HCT116 (cell line): ENCODE measurements around the gene UTP14A. TPM values are rescaled to one million over a fixed set of nuclear protein-coding genes. Genes with fewer than 3 reads are reported as not detected.

ENCODE experiments used
- ATAC-seq: fragments of 200-7000 bp; cut with Tn5 transposase; 2 replicates; pipeline ENCODE4 v1.9.1; 2020; ENCODE audit warnings: mild to moderate bottlenecking, moderate library complexity
- BruUV-seq: library from RNA; stranded (reverse); fragments of 400-500 nt; replicated peaks from 2 replicates; lab custom pipeline; 2021; lab: Mats Ljungman, UMichigan
- CTCF ChIA-PET: fragments of 300-600 bp; sonication (Branson Sonifier 250); formaldehyde crosslinking; loops from one replicate; lab custom pipeline; 2021; ENCODE audit warnings: antibody characterized with exemption; lab: Charles Lee
- POLR2A ChIA-PET: fragments of 300-600, 350-600 bp; sonication (Branson Sonifier 250); formaldehyde crosslinking; loops from one replicate; lab custom pipeline; 2021; ENCODE audit warnings: antibody characterized with exemption; lab: Charles Lee
- RAD21 ChIA-PET, 2 experiments: fragments of 300-600 bp; sonication (Branson Sonifier 250); formaldehyde crosslinking; loops; one replicate each; lab custom pipeline; 2023; ENCODE audit warnings: low total read pairs in 2 of 2; ENCODE audit not compliant: uncharacterized antibody in 2 of 2, unreplicated experiment in 2 of 2, low non-redundant PET in 1 of 2; lab: Charles Lee
- DNase-seq: peaks from one replicate; pipeline ENCODE4 v3.0.0-alpha.2; 2010; ENCODE audit warnings: low read depth, low spot score
- H2AFZ ChIP-seq: fragments of 200-600 bp; shearing (Covaris generic), sonication (generic); 2 replicates; pipeline ENCODE4 v1.6.1; 2017; ENCODE audit warnings: low read depth, mixed run types, mixed read lengths, antibody characterized with exemption, low read length; ENCODE audit not compliant: poor library complexity, severe bottlenecking
- H3K27ac ChIP-seq: 2 replicates; pipeline ENCODE4 v1.5.1; 2012; ENCODE audit warnings: low read depth, low read length
- H3K27me3 ChIP-seq: fragments of 200-600 bp; sonication (generic); 2 replicates; pipeline ENCODE4 v1.6.1; 2016; ENCODE audit warnings: mixed run types, low read length, mixed read lengths; ENCODE audit not compliant: insufficient read depth
- H3K36me3 ChIP-seq, 2 experiments: fragments of 200-500 bp in 1 of 2; fragments of 200-600 bp in 1 of 2; sonication (Bioruptor generic) in 1 of 2; sonication (generic) in 1 of 2; 2 replicates each; pipeline versions ENCODE4 v1.5.1 to v1.6.1; 2014 to 2016; ENCODE audit warnings: low read length in 2 of 2, inconsistent platforms in 1 of 2, mixed read lengths in 1 of 2, mixed run types in 1 of 2; ENCODE audit not compliant: insufficient read depth in 2 of 2, control insufficient read depth in 1 of 2
- H3K4me1 ChIP-seq, 2 experiments: fragments of 200-600 bp in 1 of 2; sonication (generic) in 1 of 2; 2 replicates each; pipeline versions ENCODE4 v1.5.1 to v1.6.1; 2012 to 2017; ENCODE audit warnings: low read length in 2 of 2, inconsistent platforms in 1 of 2, mild to moderate bottlenecking in 1 of 2, mixed read lengths in 1 of 2, mixed run types in 1 of 2, moderate library complexity in 1 of 2; ENCODE audit not compliant: insufficient read depth in 2 of 2, control insufficient read depth in 1 of 2
- H3K4me2 ChIP-seq: fragments of 200-600 bp; sonication (generic); 2 replicates; pipeline ENCODE4 v1.6.1; 2017; ENCODE audit warnings: mixed run types, low read length, mixed read lengths
- H3K4me3 ChIP-seq, 2 experiments: fragments of 200-600 bp in 1 of 2; sonication (generic) in 1 of 2; replicated peaks in 1 of 2; 2 replicates each; pipeline ENCODE4 v1.5.1; 2011 to 2016; ENCODE audit warnings: low read length in 2 of 2, control low read depth in 1 of 2, low read depth in 1 of 2, mild to moderate bottlenecking in 1 of 2, mixed read lengths in 1 of 2, mixed run types in 1 of 2
- H3K79me2 ChIP-seq: fragments of 200-600 bp; sonication (generic); 2 replicates; pipeline ENCODE4 v1.6.1; 2017; ENCODE audit warnings: mild to moderate bottlenecking, mixed run types, low read length, moderate library complexity, mixed read lengths; ENCODE audit not compliant: insufficient read depth
- H3K9ac ChIP-seq: fragments of 200-600 bp; sonication (generic); 2 replicates; pipeline ENCODE4 v1.6.1; 2016; ENCODE audit warnings: low read length, mixed read lengths
- H3K9me2 ChIP-seq: fragments of 200-600 bp; sonication (generic), shearing (Covaris generic); 2 replicates; pipeline ENCODE4 v1.6.1; 2017; ENCODE audit warnings: mixed run types, mild to moderate bottlenecking, moderate library complexity; ENCODE audit not compliant: insufficient read depth
- H3K9me3 ChIP-seq, 2 experiments: fragments of 200-500 bp in 1 of 2; fragments of 200-600 bp in 1 of 2; sonication (Bioruptor generic) in 1 of 2; sonication (generic) in 1 of 2; 2 replicates each; pipeline ENCODE4 v1.6.1; 2014 to 2017; ENCODE audit warnings: low read length in 2 of 2, mixed read lengths in 2 of 2, inconsistent platforms in 1 of 2, low read depth in 1 of 2, mild to moderate bottlenecking in 1 of 2, mixed run types in 1 of 2, moderate library complexity in 1 of 2; ENCODE audit not compliant: control insufficient read depth in 1 of 2, insufficient read depth in 1 of 2
- H4K20me1 ChIP-seq: fragments of 200-600 bp; sonication (generic), shearing (Covaris generic); 2 replicates; pipeline ENCODE4 v1.6.1; 2017; ENCODE audit warnings: mixed run types, mild to moderate bottlenecking, moderate library complexity; ENCODE audit not compliant: insufficient read depth
- ATF3 ChIP-seq: IDR thresholded peaks from 2 replicates; pipeline ENCODE4 v1.6.1; 2012
- CTCF ChIP-seq, 3 experiments: fragments of 200-600 bp in 1 of 3; sonication (generic) in 1 of 3; IDR thresholded peaks in 2 of 3; conservative IDR thresholded peaks in 1 of 3; 2 replicates each; pipeline ENCODE4 v1.5.1; 2012 to 2017; ENCODE audit warnings: low read depth in 2 of 3, low read length in 2 of 3, antibody characterized with exemption in 1 of 3, borderline replicate concordance in 1 of 3, control low read depth in 1 of 3, mild to moderate bottlenecking in 1 of 3, mixed read lengths in 1 of 3, mixed run types in 1 of 3, moderate library complexity in 1 of 3; ENCODE audit not compliant: insufficient read depth in 1 of 3
- EGR1 ChIP-seq: IDR thresholded peaks from 2 replicates; pipeline ENCODE4 v1.6.1; 2012; ENCODE audit warnings: low read depth
- ELF1 ChIP-seq: IDR thresholded peaks from 2 replicates; pipeline ENCODE4 v1.6.1; 2012; ENCODE audit warnings: low read depth, borderline replicate concordance
- EZH2 ChIP-seq: fragments of 200-600 bp; sonication (generic); IDR thresholded peaks from 2 replicates; pipeline ENCODE4 v1.6.1; 2017; ENCODE audit warnings: antibody characterized with exemption, mixed run types
- EZH2phosphoT487 ChIP-seq: fragments of 200-600 bp; IDR thresholded peaks from 2 replicates; pipeline ENCODE4 v1.6.1; 2018; ENCODE audit warnings: antibody characterized with exemption, borderline replicate concordance
- MAX ChIP-seq: IDR thresholded peaks from 2 replicates; pipeline ENCODE4 v1.6.1; 2012
- POLR2A ChIP-seq: IDR thresholded peaks from 2 replicates; pipeline ENCODE4 v1.7.0; 2011; ENCODE audit warnings: borderline replicate concordance; ENCODE audit not compliant: insufficient read depth, insufficient read length; ENCODE audit errors: extremely low read depth
- POLR2AphosphoS5 ChIP-seq: IDR thresholded peaks from 2 replicates; pipeline ENCODE4 v1.6.1; 2011; ENCODE audit warnings: mild to moderate bottlenecking, low read depth, low read length, moderate library complexity
- RAD21 ChIP-seq: IDR thresholded peaks from 2 replicates; pipeline ENCODE4 v1.6.1; 2012; ENCODE audit warnings: low read depth, mild to moderate bottlenecking
- SIN3A ChIP-seq: IDR thresholded peaks from 2 replicates; pipeline ENCODE4 v1.6.1; 2012; ENCODE audit warnings: low read depth
- SP1 ChIP-seq: IDR thresholded peaks from 2 replicates; pipeline ENCODE4 v1.6.1; 2012; ENCODE audit warnings: low read depth
- TCF7L2 ChIP-seq: IDR thresholded peaks from 2 replicates; pipeline ENCODE4 v1.7.0; 2011; ENCODE audit warnings: borderline replicate concordance, inconsistent platforms; ENCODE audit not compliant: insufficient read depth, insufficient read length; ENCODE audit errors: extremely low read depth
- YY1 ChIP-seq: IDR thresholded peaks from 2 replicates; pipeline ENCODE4 v1.6.1; 2011; ENCODE audit warnings: low read length, low read depth, moderate library complexity, mild to moderate bottlenecking; ENCODE audit not compliant: insufficient replicate concordance; ENCODE audit errors: extremely low read depth
- ZFX ChIP-seq: fragments of 450-650 bp; IDR thresholded peaks from 2 replicates; pipeline ENCODE4 v1.6.1; 2017
- ZNF274 ChIP-seq: fragments of 200-500 bp; sonication (Bioruptor generic); IDR thresholded peaks from 2 replicates; pipeline ENCODE4 v1.6.1; 2014; ENCODE audit warnings: mild to moderate bottlenecking, low read depth, low read length, inconsistent platforms
- intact Hi-C: fragments of 100-400 bp; cut with micrococcal nuclease; formaldehyde crosslinking; loops from 2 replicates; pipeline ENCODE4 v1.10.0; 2022
- total RNA-seq: library from RNA; stranded (reverse); gene quantifications from one replicate; pipeline ENCODE4 v1.2.1, GENCODE V29; 2021; ENCODE audit not compliant: unreplicated experiment

The UTP14A gene
- total RNA-seq, 1 experiment from 2014 or later = 28.3 TPM

GRCh38 chrX:129877401-129877800, 28.6 kb upstream of the UTP14A start (continued):
- TF ChIP-seq EZH2phosphoT487 (no peak), POLR2AphosphoS5 (no peak), ZNF274 (no peak), EZH2 (no peak), ELF1 (no peak), POLR2A (no peak)

- H2AFZ ChIP-seq = no peak overlapping the region
- BruUV-seq = no TSS peak
- H4K20me1 ChIP-seq = no peaks in the 10 kb centered on the region
- no peak for DNase-seq
- TF ChIP-seq POLR2AphosphoS5 (no peak), ELF1 (no peak), CTCF (IDR thresholded peaks at IDR 0.05 in 2 of 3, conservative IDR thresholded peaks at IDR 0.05 in 1 of 3; ENCODE audit: borderline replicate concordance in 1 of 3, insufficient read depth in 1 of 3, low read depth in 2 of 3, low read length in 2 of 3) (no peak), RAD21 (no peak), SP1 (no peak), EGR1 (no peak), YY1 (no peak), ZNF274 (no peak), ZFX (no peak), TCF7L2 (no peak), SIN3A (no peak), MAX (no peak), ATF3 (no peak)
- no peaks in the 10 kb centered on the region for H3K36me3 ChIP-seq
- H3K27ac ChIP-seq = no peak overlapping the region
- no peak overlapping the region for H3K4me2 ChIP-seq
- POLR2A ChIA-PET = no interaction called here
- intact Hi-C loops = no loop called here
- H3K9ac ChIP-seq = no peak overlapping the region
- RAD21 ChIA-PET = no interaction called here
- H3K27me3 ChIP-seq = no peaks in the 10 kb centered on the region
- no peak overlapping the region for H3K4me3 ChIP-seq
- CTCF ChIA-PET = no interaction called here
- ATAC-seq = no peak
- H3K79me2 ChIP-seq = no peaks in the 10 kb centered on the region
- H3K9me2 ChIP-seq = no peaks in the 10 kb centered on the region
- no peaks in the 10 kb centered on the region for H3K4me1 ChIP-seq
- H3K9me3 ChIP-seq = no peaks in the 10 kb centered on the region
Observed at GRCh38 chrX:129900054-129900453, 5.9 kb upstream of the UTP14A start.
